Testis (tissue), 2 donors: ENCODE data around the gene SLC16A2.

Source experiments
- CTCF ChIP-seq, 3 experiments: fragments of 450-650 bp in 2 of 3; fragments of 200-600 bp in 1 of 3; sonication (generic) in 1 of 3; IDR thresholded peaks; one replicate each; pipeline ENCODE4 v1.5.1; 2016 to 2019; ENCODE audit warnings: antibody characterized with exemption in 3 of 3, mild to moderate bottlenecking in 2 of 3, moderate library complexity in 1 of 3
- POLR2A ChIP-seq: fragments of 450-650 bp; IDR thresholded peaks from one replicate; pipeline ENCODE4 v1.6.1; 2017; ENCODE audit warnings: antibody characterized with exemption, mild to moderate bottlenecking, moderate library complexity

- TF ChIP-seq POLR2A = no peak
- TF ChIP-seq CTCF (IDR thresholded peaks at IDR 0.05) = no peak
These were observed 44.0 kb upstream of the SLC16A2 start for GRCh38 chrX:74377282-74377681.
